Spleen (tissue), 11 donors: ENCODE measurements around the gene FPR2. TPM values are rescaled to one million over a fixed set of nuclear protein-coding genes. Genes with fewer than 3 reads are reported as not detected.

Experiments used
- DNase-seq: peaks from one replicate; pipeline ENCODE4 v3.0.0-alpha.2; 2020
- H3K27ac ChIP-seq, 8 donors: fragments of 200-600 bp; sonication (generic) in 7 of 8; 1 replicate in 4 of 8; 2 replicates in 4 of 8; pipeline versions ENCODE4 v1.5.0 to v1.8.0; 2016 to 2021; ENCODE audit warnings: inconsistent platforms in 4 of 8, mild to moderate bottlenecking in 4 of 8, moderate library complexity in 1 of 8
- H3K27me3 ChIP-seq, 7 donors: fragments of 200-600 bp; sonication (generic) in 6 of 7; replicated peaks in 1 of 7; 1 replicate in 4 of 7; 2 replicates in 3 of 7; pipeline versions ENCODE4 v1.5.0 to v1.8.0; 2016 to 2021; ENCODE audit warnings: inconsistent platforms in 3 of 7, mild to moderate bottlenecking in 1 of 7
- H3K36me3 ChIP-seq, 6 donors: fragments of 200-600 bp; sonication (generic) in 5 of 6; 1 replicate in 4 of 6; 2 replicates in 2 of 6; pipeline versions ENCODE4 v1.5.0 to v1.8.0; 2016 to 2021; ENCODE audit warnings: inconsistent platforms in 2 of 6
- H3K4me1 ChIP-seq, 6 donors: fragments of 200-600 bp; sonication (generic) in 5 of 6; 1 replicate in 3 of 6; 2 replicates in 3 of 6; pipeline versions ENCODE4 v1.5.0 to v1.8.0; 2016 to 2021; ENCODE audit warnings: inconsistent platforms in 3 of 6
- H3K4me3 ChIP-seq, 8 donors: fragments of 200-600 bp; sonication (generic) in 7 of 8; 1 replicate in 4 of 8; 2 replicates in 4 of 8; pipeline versions ENCODE4 v1.5.0 to v1.8.0; 2016 to 2021; ENCODE audit warnings: inconsistent platforms in 4 of 8, mild to moderate bottlenecking in 4 of 8, moderate library complexity in 2 of 8
- H3K9me3 ChIP-seq, 8 donors: fragments of 200-600 bp; sonication (generic) in 7 of 8; 1 replicate in 4 of 8; 2 replicates in 4 of 8; pipeline versions ENCODE4 v1.5.0 to v1.8.0; 2016 to 2021; ENCODE audit warnings: inconsistent platforms in 4 of 8
- POLR2A ChIP-seq, 3 donors: fragments of 450-650 bp; IDR thresholded peaks; one replicate each; pipeline ENCODE4 v1.5.1; 2017; ENCODE audit warnings: antibody characterized with exemption in 3 of 3, mild to moderate bottlenecking in 1 of 3
- POLR2AphosphoS5 ChIP-seq, 3 donors: sonication (generic); formaldehyde crosslinking; IDR thresholded peaks; one replicate each; pipeline ENCODE4 v1.5.1; 2017; ENCODE audit warnings: antibody characterized with exemption in 3 of 3
- WGBS, 5 donors: extraction: QIAGEN DNeasy Blood & Tissue Kit in 3 of 5; methylation state at CpG; one replicate each; pipeline versions ENCODE4 v1.1.5 to v1.1.7; 2013 to 2018; 5-methylcytosine and 5-hydroxymethylcytosine counted together
- intact Hi-C: fragments of 100-400 bp; cut with DNase I; formaldehyde crosslinking; loops from one replicate; pipeline ENCODE4 v1.15.0; 2023; ENCODE audit warnings: low total_unique reads
- polyA plus RNA-seq, 3 donors: library from polyadenylated mRNA; stranded (reverse); fragments of 200-250 nt; gene quantifications; one replicate each; pipeline ENCODE4 v1.2.1, GENCODE V29; 2013
- total RNA-seq, 7 donors: library from RNA; depleted of rRNA in 3 of 7; stranded (reverse); fragments of >200 nt in 3 of 7; fragmentation: NEBNext Ultra II Directional in 4 of 7; extraction: Animal tissue kit (Norgen Biotek cat#: 25700) in 4 of 7; gene quantifications; one replicate each; pipeline versions ENCODE4 v1.1.0 to v1.2.1, GENCODE V29; 2016 to 2021
- TF ChIP-seq, protein P1 (sequence below), 11 experiments: fragments of 200-600 bp in 7 of 11; fragments of 450-650 bp in 4 of 11; sonication (generic) in 4 of 11; IDR thresholded peaks in 8 of 11; conservative IDR thresholded peaks in 3 of 11; 1 replicate in 7 of 11; 2 replicates in 4 of 11; pipeline versions ENCODE4 v1.4.0 to v1.8.0; 2016 to 2021; ENCODE audit warnings: antibody characterized with exemption in 11 of 11, inconsistent platforms in 4 of 11, mild to moderate bottlenecking in 1 of 11
- donor health status: healthy with polysubstance abuse.
- donor health status: DM: no; HTN: no; CAD: no; lungs with moderate emphysema.
- donor health status: DM: no; HTN: no; CAD: no.
- donor health status: Bipolar disorder and iron deficiency.
- donor health status: healthy.
- donor health status: DM: no; HTN: no; CAD: no.
- donor health status: DM: yes; HTN: yes; CAD: no.

The FPR2 gene
- total and polyA plus RNA-seq, 10 donors: 1.5 to 88.0 (median 34.7) TPM

DNA sequence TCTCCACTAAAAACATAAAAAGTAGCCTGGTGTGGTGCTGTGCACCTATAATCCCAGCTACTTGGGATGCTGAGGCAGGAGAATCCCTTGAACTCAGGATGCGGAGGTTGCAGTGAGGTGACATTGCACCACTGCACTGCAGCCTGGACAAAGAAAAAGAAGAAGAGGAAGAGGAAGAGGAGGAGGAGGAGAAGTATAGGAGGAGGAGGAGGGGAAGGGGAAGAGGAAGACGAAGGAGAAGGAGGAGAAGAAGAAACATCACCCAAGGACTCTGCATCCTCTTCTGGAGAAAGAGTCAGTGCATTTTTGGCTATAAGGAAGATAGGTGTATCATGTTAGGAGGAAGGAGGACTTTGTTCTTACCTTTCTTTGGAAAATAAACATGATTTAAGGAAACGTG is 21.0 kb downstream of the FPR2 start:
- peaks cover 0 to 41% (median 0%) of the 10 kb centered on the region in 7 donors for H3K27me3 ChIP-seq
- intact Hi-C loops: no loop called here
- peaks cover 0 to 61% (median 11%) of the 10 kb centered on the region in 6 donors for H3K4me1 ChIP-seq
- no peaks in the 10 kb centered on the region for H3K9me3 ChIP-seq
- no peak overlapping the region for H3K4me3 ChIP-seq
- peak overlapping the region in 1 of 8 donors; percentile 26 for H3K27ac ChIP-seq
- DNase-seq: no peak
- TF ChIP-seq POLR2A (IDR thresholded peaks at IDR 0.05) (no peak), POLR2AphosphoS5 (IDR thresholded peaks at IDR 0.05) (no peak)
- TF ChIP-seq, protein P1, sequence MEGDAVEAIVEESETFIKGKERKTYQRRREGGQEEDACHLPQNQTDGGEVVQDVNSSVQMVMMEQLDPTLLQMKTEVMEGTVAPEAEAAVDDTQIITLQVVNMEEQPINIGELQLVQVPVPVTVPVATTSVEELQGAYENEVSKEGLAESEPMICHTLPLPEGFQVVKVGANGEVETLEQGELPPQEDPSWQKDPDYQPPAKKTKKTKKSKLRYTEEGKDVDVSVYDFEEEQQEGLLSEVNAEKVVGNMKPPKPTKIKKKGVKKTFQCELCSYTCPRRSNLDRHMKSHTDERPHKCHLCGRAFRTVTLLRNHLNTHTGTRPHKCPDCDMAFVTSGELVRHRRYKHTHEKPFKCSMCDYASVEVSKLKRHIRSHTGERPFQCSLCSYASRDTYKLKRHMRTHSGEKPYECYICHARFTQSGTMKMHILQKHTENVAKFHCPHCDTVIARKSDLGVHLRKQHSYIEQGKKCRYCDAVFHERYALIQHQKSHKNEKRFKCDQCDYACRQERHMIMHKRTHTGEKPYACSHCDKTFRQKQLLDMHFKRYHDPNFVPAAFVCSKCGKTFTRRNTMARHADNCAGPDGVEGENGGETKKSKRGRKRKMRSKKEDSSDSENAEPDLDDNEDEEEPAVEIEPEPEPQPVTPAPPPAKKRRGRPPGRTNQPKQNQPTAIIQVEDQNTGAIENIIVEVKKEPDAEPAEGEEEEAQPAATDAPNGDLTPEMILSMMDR (IDR thresholded peaks at IDR 0.05 in 8 of 11, conservative IDR thresholded peaks at IDR 0.05 in 3 of 11): no peak
- WGBS, 5 donors: 33 to 58% (median 49%) methylated on average over 3 of the region's 3 CpGs
- H3K36me3 ChIP-seq: no peaks in the 10 kb centered on the region

DNA sequence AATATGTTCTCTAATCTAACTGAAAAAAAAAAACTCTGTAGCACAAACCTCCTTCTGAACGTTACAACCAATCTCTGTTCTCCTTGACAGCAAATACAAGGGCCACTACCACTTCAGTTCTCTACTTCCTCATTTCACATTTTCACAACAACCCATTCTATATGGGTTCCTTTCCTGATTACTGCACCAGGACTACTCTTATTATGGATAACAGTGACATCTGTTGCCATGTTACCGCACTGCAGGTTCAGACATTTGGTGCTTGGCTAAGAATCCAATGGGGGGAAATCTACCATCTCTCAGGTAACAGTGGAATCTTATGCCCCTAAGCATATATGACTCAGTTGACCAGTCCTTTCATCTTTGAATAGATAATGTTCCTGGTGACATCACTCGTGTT is 22.4 kb downstream of the FPR2 start:
- H3K4me1 ChIP-seq: peaks cover 0 to 52% (median 3%) of the 10 kb centered on the region in 6 donors
- peak overlapping the region in 3 of 8 donors; percentile 60 to 78 (median 77) for H3K27ac ChIP-seq
- intact Hi-C loops: no loop called here
- H3K4me3 ChIP-seq: no peak overlapping the region
- TF ChIP-seq POLR2AphosphoS5 (IDR thresholded peaks at IDR 0.05): no peak
- TF ChIP-seq, protein P1 (IDR thresholded peaks at IDR 0.05 in 8 of 11, conservative IDR thresholded peaks at IDR 0.05 in 3 of 11): peak in 4 of 11 experiments; percentile 7 to 45 (median 24)
- no peaks in the 10 kb centered on the region for H3K36me3 ChIP-seq
- H3K9me3 ChIP-seq: peaks cover 0 to 4% (median 0%) of the 10 kb centered on the region in 8 donors
- peaks cover 0 to 34% (median 0%) of the 10 kb centered on the region in 7 donors for H3K27me3 ChIP-seq
- no peak for DNase-seq
- 12 to 26% (median 17%) methylated on average over 3 of the region's 3 CpGs for WGBS, 5 donors

DNA sequence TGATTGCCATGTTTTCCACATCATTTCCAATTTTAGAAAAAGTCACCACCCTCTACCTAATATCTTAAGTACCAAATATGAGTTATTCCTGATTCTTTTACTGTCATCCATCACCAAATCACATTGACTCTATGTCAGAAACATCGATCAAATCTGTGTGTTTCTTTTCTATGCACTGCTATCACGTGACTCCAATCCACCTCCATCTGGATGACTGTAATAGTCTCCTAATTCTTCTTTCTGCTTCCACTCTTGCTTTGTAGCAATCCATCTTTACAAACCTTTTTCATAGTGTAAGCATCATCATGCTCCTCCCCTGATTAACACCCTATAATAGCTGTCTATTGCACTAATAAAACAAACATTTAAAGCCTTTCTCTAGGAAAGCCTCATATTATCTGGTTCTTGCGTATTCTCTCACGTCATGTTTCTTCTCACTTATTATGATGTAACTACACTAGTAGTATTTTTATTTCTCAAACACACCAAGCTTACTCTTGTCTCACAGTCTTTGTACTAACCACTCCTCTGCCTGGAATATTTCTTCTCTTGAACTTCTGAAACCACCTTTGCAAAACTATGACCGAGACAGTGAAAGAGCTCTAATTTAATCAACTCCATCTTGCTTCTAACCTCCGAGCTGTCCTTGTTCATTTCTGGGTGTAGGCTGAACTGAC is 23.3 kb downstream of the FPR2 start:
- H3K4me1 ChIP-seq: peaks cover 0 to 52% (median 3%) of the 10 kb centered on the region in 6 donors
- intact Hi-C loops: no loop called here
- no peak for TF ChIP-seq POLR2A (IDR thresholded peaks at IDR 0.05)
- 68 to 70% (median 69%) methylated on average over 6 of the region's 6 CpGs for WGBS, 5 donors
- no peak overlapping the region for H3K4me3 ChIP-seq
- no peaks in the 10 kb centered on the region for H3K36me3 ChIP-seq
- DNase-seq: no peak
- peaks cover 0 to 26% (median 0%) of the 10 kb centered on the region in 7 donors for H3K27me3 ChIP-seq
- peak overlapping the region in 6 of 8 donors; percentile 28 to 78 (median 50) for H3K27ac ChIP-seq
- peaks cover 0 to 7% (median 0%) of the 10 kb centered on the region in 8 donors for H3K9me3 ChIP-seq

DNA sequence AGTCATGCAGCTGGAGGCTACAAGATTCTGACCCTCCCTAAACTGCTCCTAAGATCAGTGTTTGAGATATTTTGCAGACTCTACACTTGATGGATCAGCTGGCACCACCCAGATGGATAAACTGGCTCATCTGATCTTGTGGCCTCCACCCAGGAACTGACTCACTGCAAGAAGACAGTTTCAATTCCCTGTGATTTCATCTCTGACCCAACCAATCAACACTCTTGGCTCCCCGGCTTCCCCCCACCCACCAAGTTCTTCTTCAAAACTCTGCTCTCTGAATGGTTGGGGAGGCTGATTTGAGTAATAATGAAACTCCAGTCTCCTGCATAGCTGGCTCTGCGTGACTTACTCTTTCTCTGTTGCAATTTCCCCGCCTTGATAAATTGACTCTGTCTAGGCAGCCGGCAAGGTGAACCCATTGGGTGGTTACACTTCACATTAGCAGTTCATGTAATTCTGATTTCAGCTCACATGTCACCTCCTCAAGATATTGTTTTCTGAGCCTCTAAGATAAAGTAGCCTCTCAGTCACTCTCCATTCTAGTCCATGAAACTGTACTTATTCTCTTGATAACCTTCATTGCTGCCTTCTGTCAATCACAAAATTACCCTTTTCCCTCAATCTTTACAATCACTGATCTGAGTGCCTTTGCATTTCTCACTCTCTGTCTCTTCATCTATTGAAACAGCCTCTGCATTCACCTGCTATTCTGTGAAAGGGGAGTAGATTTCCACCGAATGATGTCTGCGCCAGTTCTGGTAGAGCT is 24.1 kb downstream of the FPR2 start:
- no peak for TF ChIP-seq POLR2A (IDR thresholded peaks at IDR 0.05)
- TF ChIP-seq, protein P1 (IDR thresholded peaks at IDR 0.05 in 8 of 11, conservative IDR thresholded peaks at IDR 0.05 in 3 of 11): no peak
- TF ChIP-seq POLR2AphosphoS5 (IDR thresholded peaks at IDR 0.05): peak in 1 of 3 donors; percentile 43
- peak overlapping the region in 7 of 8 donors; percentile 38 to 78 (median 65) for H3K27ac ChIP-seq
- DNase-seq: no peak
- peaks cover 0 to 7% (median 0%) of the 10 kb centered on the region in 8 donors for H3K9me3 ChIP-seq
- H3K4me3 ChIP-seq: no peak overlapping the region
- peaks cover 0 to 24% (median 0%) of the 10 kb centered on the region in 7 donors for H3K27me3 ChIP-seq
- intact Hi-C loops: no loop called here
- 55 to 73% (median 63%) methylated on average over 6 of the region's 6 CpGs for WGBS, 5 donors
- H3K4me1 ChIP-seq: peaks cover 0 to 50% (median 3%) of the 10 kb centered on the region in 6 donors
- no peaks in the 10 kb centered on the region for H3K36me3 ChIP-seq
